Stimulated activated CD4-positive, alpha-beta T cell treated with anti-CD3 and anti-CD28 coated beads, Interleukin-12 subunit alpha, Interleukin-12 subunit beta, amount 100 ng/mL, for 24 hours (primary cell): ENCODE data around the gene LHFPL2.
"Not testable (repeated sequence)": the region's sequence is repeated elsewhere in the genome, so short reads cannot be mapped to it uniquely, and the experiment has no call there.

Experiments
- DNase-seq, 2 experiments: peaks; one replicate each; pipeline ENCODE4 v3.0.0-alpha.2; 2020; ENCODE audit warnings: low read depth in 2 of 2

Gene LHFPL2

GRCh38 chr5:78620119-78620518 is 28.5 kb downstream of the LHFPL2 start:
- not testable (repeated sequence) for DNase-seq

GRCh38 chr5:78618303-78618702 is 30.3 kb downstream of the LHFPL2 start:
- no peak for DNase-seq

GRCh38 chr5:78615697-78616096 is 32.9 kb downstream of the LHFPL2 start:
- DNase-seq = no peak

- no peak for DNase-seq
Observed at GRCh38 chr5:78614816-78615215, 33.8 kb downstream of the LHFPL2 start.

GRCh38 chr5:78613756-78614155 is 34.8 kb downstream of the LHFPL2 start:
- DNase-seq = no peak

GRCh38 chr5:78613151-78613533 is 35.4 kb downstream of the LHFPL2 start:
- DNase-seq = no peak

- DNase-seq = no peak
Observed at GRCh38 chr5:78612227-78613150, 36.1 kb downstream of the LHFPL2 start.

- DNase-seq = no peak
Observed at GRCh38 chr5:78611126-78611605, 37.4 kb downstream of the LHFPL2 start.

GRCh38 chr5:78610636-78611035 is 37.9 kb downstream of the LHFPL2 start:
- no peak for DNase-seq

GRCh38 chr5:78610163-78610583 is 38.4 kb downstream of the LHFPL2 start:
- DNase-seq = no peak

- no peak for DNase-seq
Observed at GRCh38 chr5:78607864-78608263, 40.7 kb downstream of the LHFPL2 start.

- no peak for DNase-seq
Observed at GRCh38 chr5:78606241-78606640, 42.3 kb downstream of the LHFPL2 start.

- no peak for DNase-seq
Observed at GRCh38 chr5:78605611-78606010, 43.0 kb downstream of the LHFPL2 start.

- DNase-seq = no peak
Observed at GRCh38 chr5:78604689-78605285, 43.8 kb downstream of the LHFPL2 start.

GRCh38 chr5:78603636-78604175 is 44.9 kb downstream of the LHFPL2 start:
- DNase-seq = no peak

- no peak for DNase-seq
Observed at GRCh38 chr5:78602400-78602799, 46.2 kb downstream of the LHFPL2 start.

- no peak for DNase-seq
Observed at GRCh38 chr5:78601559-78602314, 46.8 kb downstream of the LHFPL2 start.

GRCh38 chr5:78600687-78601414 is 47.7 kb downstream of the LHFPL2 start:
- no peak for DNase-seq

GRCh38 chr5:78598973-78599372 is 49.6 kb downstream of the LHFPL2 start:
- DNase-seq = no peak

- no peak for DNase-seq
Observed at GRCh38 chr5:78597974-78598371, 50.6 kb downstream of the LHFPL2 start.
